ENCODE results near the gene ZBTB16.

Gene ZBTB16

DNA sequence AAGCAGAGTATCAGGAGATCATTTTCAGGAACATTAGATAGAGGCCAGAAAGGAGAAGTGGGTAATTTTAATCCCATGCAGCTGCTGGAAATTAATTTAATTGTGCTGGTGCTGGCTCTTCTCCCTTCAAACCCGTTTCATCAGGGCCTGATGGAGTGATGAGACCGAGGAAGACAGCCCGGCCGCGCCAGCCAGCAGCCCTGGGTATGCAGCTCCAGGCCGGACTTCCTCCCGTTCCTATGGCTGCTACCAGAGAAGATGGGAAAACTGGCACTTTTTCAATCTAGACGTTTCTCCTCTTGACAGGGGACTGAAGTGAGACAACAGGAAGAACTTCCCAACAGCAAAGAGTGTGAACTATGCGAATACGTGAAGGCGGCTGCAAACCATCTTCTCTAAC is 24.6 kb upstream of the ZBTB16 start:
- no peaks in the 10 kb centered on the region for H4K20me1 ChIP-seq (ENCODE audit: insufficient read depth)
- no peaks in the 10 kb centered on the region for H3K4me1 ChIP-seq (ENCODE audit: low read depth, poor library complexity, severe bottlenecking)
- H3K36me3 ChIP-seq (ENCODE audit: insufficient read depth): no peaks in the 10 kb centered on the region
- H3K9ac ChIP-seq: no peak overlapping the region
- no peak overlapping the region for H3K27ac ChIP-seq
- TF ChIP-seq, protein P1, sequence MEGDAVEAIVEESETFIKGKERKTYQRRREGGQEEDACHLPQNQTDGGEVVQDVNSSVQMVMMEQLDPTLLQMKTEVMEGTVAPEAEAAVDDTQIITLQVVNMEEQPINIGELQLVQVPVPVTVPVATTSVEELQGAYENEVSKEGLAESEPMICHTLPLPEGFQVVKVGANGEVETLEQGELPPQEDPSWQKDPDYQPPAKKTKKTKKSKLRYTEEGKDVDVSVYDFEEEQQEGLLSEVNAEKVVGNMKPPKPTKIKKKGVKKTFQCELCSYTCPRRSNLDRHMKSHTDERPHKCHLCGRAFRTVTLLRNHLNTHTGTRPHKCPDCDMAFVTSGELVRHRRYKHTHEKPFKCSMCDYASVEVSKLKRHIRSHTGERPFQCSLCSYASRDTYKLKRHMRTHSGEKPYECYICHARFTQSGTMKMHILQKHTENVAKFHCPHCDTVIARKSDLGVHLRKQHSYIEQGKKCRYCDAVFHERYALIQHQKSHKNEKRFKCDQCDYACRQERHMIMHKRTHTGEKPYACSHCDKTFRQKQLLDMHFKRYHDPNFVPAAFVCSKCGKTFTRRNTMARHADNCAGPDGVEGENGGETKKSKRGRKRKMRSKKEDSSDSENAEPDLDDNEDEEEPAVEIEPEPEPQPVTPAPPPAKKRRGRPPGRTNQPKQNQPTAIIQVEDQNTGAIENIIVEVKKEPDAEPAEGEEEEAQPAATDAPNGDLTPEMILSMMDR (conservative IDR thresholded peaks at IDR 0.05; ENCODE audit: low read depth, low read length): no peak
- no peaks in the 10 kb centered on the region for H3K79me2 ChIP-seq (ENCODE audit: insufficient read depth, low read depth)
- no peak overlapping the region for H3K4me3 ChIP-seq (IDR thresholded peaks at IDR 0.05; ENCODE audit: insufficient read depth, low read depth, low read length)
- H3K27me3 ChIP-seq (ENCODE audit: insufficient read depth, low read depth): no peaks in the 10 kb centered on the region
- H3K4me2 ChIP-seq: no peak overlapping the region
- no peak overlapping the region for H2AFZ ChIP-seq (ENCODE audit: low read depth)

GRCh38 chr11:114036147-114036811 is 23.2 kb upstream of the ZBTB16 start:
- no peak overlapping the region for H2AFZ ChIP-seq (ENCODE audit: low read depth)
- no peaks in the 10 kb centered on the region for H4K20me1 ChIP-seq (ENCODE audit: insufficient read depth)
- H3K4me3 ChIP-seq (IDR thresholded peaks at IDR 0.05; ENCODE audit: insufficient read depth, low read depth, low read length): no peak overlapping the region
- H3K36me3 ChIP-seq (ENCODE audit: insufficient read depth): no peaks in the 10 kb centered on the region
- TF ChIP-seq, protein P1 (conservative IDR thresholded peaks at IDR 0.05; ENCODE audit: low read depth, low read length): no peak
- H3K27ac ChIP-seq: no peak overlapping the region
- no peaks in the 10 kb centered on the region for H3K27me3 ChIP-seq (ENCODE audit: insufficient read depth, low read depth)
- no peak overlapping the region for H3K4me2 ChIP-seq
- H3K9ac ChIP-seq: no peak overlapping the region
- no peaks in the 10 kb centered on the region for H3K4me1 ChIP-seq (ENCODE audit: low read depth, poor library complexity, severe bottlenecking)
- no peaks in the 10 kb centered on the region for H3K79me2 ChIP-seq (ENCODE audit: insufficient read depth, low read depth)

GRCh38 chr11:114036958-114037357 is 22.6 kb upstream of the ZBTB16 start:
- H3K4me3 ChIP-seq (IDR thresholded peaks at IDR 0.05; ENCODE audit: insufficient read depth, low read depth, low read length): no peak overlapping the region
- no peaks in the 10 kb centered on the region for H3K27me3 ChIP-seq (ENCODE audit: insufficient read depth, low read depth)
- H3K36me3 ChIP-seq (ENCODE audit: insufficient read depth): no peaks in the 10 kb centered on the region
- H3K79me2 ChIP-seq (ENCODE audit: insufficient read depth, low read depth): no peaks in the 10 kb centered on the region
- no peak overlapping the region for H3K27ac ChIP-seq
- H3K4me2 ChIP-seq: no peak overlapping the region
- TF ChIP-seq, protein P1 (conservative IDR thresholded peaks at IDR 0.05; ENCODE audit: low read depth, low read length): no peak
- H2AFZ ChIP-seq (ENCODE audit: low read depth): no peak overlapping the region
- no peaks in the 10 kb centered on the region for H3K4me1 ChIP-seq (ENCODE audit: low read depth, poor library complexity, severe bottlenecking)
- H3K9ac ChIP-seq: no peak overlapping the region
- no peaks in the 10 kb centered on the region for H4K20me1 ChIP-seq (ENCODE audit: insufficient read depth)

DNA sequence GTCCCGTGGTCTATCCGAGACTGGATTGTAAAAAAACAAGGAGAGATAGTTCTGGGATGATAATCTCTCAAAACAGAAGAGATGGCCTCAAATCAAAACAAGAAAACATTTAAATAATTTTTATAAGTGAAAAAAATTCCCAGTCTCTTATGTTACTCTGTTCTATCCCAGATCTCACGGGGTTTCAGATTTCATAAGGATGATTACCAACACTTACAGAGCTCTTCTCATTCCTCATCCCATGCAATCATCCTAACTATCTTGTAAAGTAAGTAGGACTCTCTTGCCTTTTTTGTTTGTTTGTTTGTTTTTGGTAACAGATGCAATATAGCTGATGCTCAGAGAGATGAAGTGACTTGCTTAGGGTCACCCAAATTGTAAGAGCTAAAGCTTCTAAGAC is 20.0 kb upstream of the ZBTB16 start:
- H3K36me3 ChIP-seq (ENCODE audit: insufficient read depth): no peaks in the 10 kb centered on the region
- H3K27ac ChIP-seq: no peak overlapping the region
- no peaks in the 10 kb centered on the region for H3K4me1 ChIP-seq (ENCODE audit: low read depth, poor library complexity, severe bottlenecking)
- H3K4me2 ChIP-seq: no peak overlapping the region
- TF ChIP-seq, protein P1 (conservative IDR thresholded peaks at IDR 0.05; ENCODE audit: low read depth, low read length): no peak
- H3K27me3 ChIP-seq (ENCODE audit: insufficient read depth, low read depth): no peaks in the 10 kb centered on the region
- H2AFZ ChIP-seq (ENCODE audit: low read depth): no peak overlapping the region
- no peak overlapping the region for H3K9ac ChIP-seq
- no peak overlapping the region for H3K4me3 ChIP-seq (IDR thresholded peaks at IDR 0.05; ENCODE audit: insufficient read depth, low read depth, low read length)
- H3K79me2 ChIP-seq (ENCODE audit: insufficient read depth, low read depth): no peaks in the 10 kb centered on the region
- H4K20me1 ChIP-seq (ENCODE audit: insufficient read depth): no peaks in the 10 kb centered on the region
